ENCODE results near the gene FBXO10.

GRCh38 chr9:37604296-37604695, 28.1 kb upstream of the FBXO10 start:
- TF ChIP-seq POLR2AphosphoS5 (IDR thresholded peaks at IDR 0.05) (no peak), CTCF (IDR thresholded peaks at IDR 0.05) (no peak), POLR2A (IDR thresholded peaks at IDR 0.05) (no peak)

Measured in breast epithelium (tissue), 3 donors.